Activated CD8-positive, alpha-beta memory T cell treated with anti-CD3 and anti-CD28 coated beads for 36 hours (primary cell): ENCODE data around the gene SH3BGR. TPM values are rescaled to one million over a fixed set of nuclear protein-coding genes. Genes with fewer than 3 reads are reported as not detected.
"Not testable (repeated sequence)": the region's sequence is repeated elsewhere in the genome, so short reads cannot be mapped to it uniquely, and the experiment has no call there.

Experiments
- CTCF ChIA-PET: fragments of 350-600 bp; sonication (Branson Sonifier 250); formaldehyde crosslinking; loops from one replicate; lab custom pipeline; 2021; ENCODE audit warnings: antibody characterized with exemption; lab: Charles Lee
- POLR2A ChIA-PET: fragments of 350-600 bp; sonication (Branson Sonifier 250); formaldehyde crosslinking; loops from one replicate; lab custom pipeline; 2021; ENCODE audit warnings: antibody characterized with exemption; lab: Charles Lee
- total RNA-seq, 2 experiments: library from RNA; stranded (reverse); gene quantifications; one replicate each; pipeline ENCODE4 v1.2.3, GENCODE V29; 2021

SH3BGR gene
- total RNA-seq = 1 to 10 TPM; 3.6 to 4.7 TPM

GRCh38 chr21:39451332-39452206 is at the start of gene SH3BGR:
SH3BGR (plus strand) TSS chr21:39451970; CDS start chr21:39452097, 127 bp downstream.
- ChIA-PET CTCF (no interaction called here), POLR2A (no interaction called here)

GRCh38 chr21:39406065-39406464 is 45.7 kb upstream of the SH3BGR start:
- POLR2A ChIA-PET = no interaction called here
- CTCF ChIA-PET = no interaction called here

- POLR2A ChIA-PET, CTCF ChIA-PET: not testable (repeated sequence)
Measured at GRCh38 chr21:39419204-39419603, 32.6 kb upstream of the SH3BGR start.

GRCh38 chr21:39422527-39423241 is 29.1 kb upstream of the SH3BGR start:
- ChIA-PET CTCF (no interaction called here), POLR2A (no interaction called here)

- CTCF ChIA-PET = no interaction called here
- POLR2A ChIA-PET = no interaction called here
Measured at GRCh38 chr21:39429445-39429844, 22.3 kb upstream of the SH3BGR start.

- ChIA-PET CTCF (no interaction called here), POLR2A (no interaction called here)
Measured at GRCh38 chr21:39430016-39430415, 21.8 kb upstream of the SH3BGR start.

- CTCF ChIA-PET = no interaction called here
- POLR2A ChIA-PET = no interaction called here
Measured at GRCh38 chr21:39430457-39430856, 21.3 kb upstream of the SH3BGR start.

- ChIA-PET POLR2A (no interaction called here), CTCF (no interaction called here)
Measured at GRCh38 chr21:39430954-39431353, 20.8 kb upstream of the SH3BGR start.

GRCh38 chr21:39434950-39435349 is 16.8 kb upstream of the SH3BGR start:
- POLR2A ChIA-PET = no interaction called here

GRCh38 chr21:39439232-39439631 is 12.5 kb upstream of the SH3BGR start:
- POLR2A ChIA-PET = interaction anchor here (0.6 kb wide), 1 partner anchor 64 kb away, joined by 6 read pairs; no protein-coding TSS in a partner anchor
- CTCF ChIA-PET = no interaction called here

More at GRCh38 chr21:39434950-39435349, 16.8 kb upstream of the SH3BGR start:
- CTCF ChIA-PET = no interaction called here

GRCh38 chr21:39441502-39442475 is 10.0 kb upstream of the SH3BGR start:
- POLR2A ChIA-PET = no interaction called here
- CTCF ChIA-PET = interaction anchor here (0.6 to 1.3 kb wide), 7 partner anchors 42 to 739 kb away, joined by 3 to 4 read pairs (median 3); no protein-coding TSS in a partner anchor

GRCh38 chr21:39444421-39445180 is 7.2 kb upstream of the SH3BGR start:
- POLR2A ChIA-PET = interaction anchor here (0.6 kb wide), 1 partner anchor 103 kb away, joined by 3 read pairs; no protein-coding TSS in a partner anchor

GRCh38 chr21:39445321-39446269 is 6.2 kb upstream of the SH3BGR start, which contains the start of gene LCA5L:
LCA5L (minus strand) TSS chr21:39445778; CDS start chr21:39428493, 17,285 bp downstream.
- POLR2A ChIA-PET = interaction anchor here (0.6 kb wide), 1 partner anchor 104 kb away, joined by 3 read pairs; no protein-coding TSS in a partner anchor
- CTCF ChIA-PET = interaction anchor here (0.9 kb wide), 1 partner anchor 10 kb away, joined by 3 read pairs; no protein-coding TSS in a partner anchor

More at GRCh38 chr21:39444421-39445180, 7.2 kb upstream of the SH3BGR start:
- CTCF ChIA-PET = interaction anchor here (0.9 kb wide), 1 partner anchor 11 kb away, joined by 3 read pairs; no protein-coding TSS in a partner anchor

GRCh38 chr21:39447264-39447663 is 4.5 kb upstream of the SH3BGR start:
- POLR2A ChIA-PET = interaction anchor here (0.6 kb wide), 1 partner anchor 183 kb away, joined by 6 read pairs; no protein-coding TSS in a partner anchor
- CTCF ChIA-PET = no interaction called here

- ChIA-PET CTCF (no interaction called here), POLR2A (no interaction called here)
Measured at GRCh38 chr21:39452207-39452969, 618 bp downstream of the SH3BGR start.

GRCh38 chr21:39452970-39453342 is 1.2 kb downstream of the SH3BGR start:
- ChIA-PET CTCF (no interaction called here), POLR2A (no interaction called here)
